ENCODE results near the gene LOXL1.

GRCh38 chr15:73978896-73979295 lies 52.6 kb downstream of the LOXL1 start:
- TF ChIP-seq CTCF (IDR thresholded peaks at IDR 0.05; ENCODE audit: insufficient read depth, low read depth, low read length) (no peak), EZH2 (IDR thresholded peaks at IDR 0.05; ENCODE audit: insufficient read depth, low read length) (no peak)

Data from astrocyte (in vitro differentiated cells and primary cell).